DOHH2 (cell line): ENCODE results near the gene HHLA2.

ENCODE experiments used
- CTCF ChIP-seq: fragments of 200-600 bp; sonication (generic); IDR thresholded peaks from one replicate; pipeline ENCODE4 v1.5.1; 2014; ENCODE audit warnings: antibody characterized with exemption, mild to moderate bottlenecking, low read depth, low read length; ENCODE audit not compliant: poor library complexity, severe bottlenecking
- EZH2phosphoT487 ChIP-seq: fragments of 200-600 bp; sonication (generic); IDR thresholded peaks from 2 replicates; pipeline ENCODE4 v1.6.1; 2017; ENCODE audit warnings: borderline replicate concordance, mild to moderate bottlenecking, antibody characterized with exemption, low read length, moderate library complexity, mixed read lengths

GRCh38 chr3:108387063-108387462 is 90.7 kb downstream of the HHLA2 start:
- TF ChIP-seq CTCF (no peak), EZH2phosphoT487 (no peak)
